GM23248 (cell line): ENCODE results near the gene PLBD1. TPM values are rescaled to one million over a fixed set of nuclear protein-coding genes. Genes with fewer than 3 reads are reported as not detected.

Experiments
- DNase-seq: peaks from one replicate; pipeline ENCODE4 v3.0.0-alpha.2; 2015
- H2AFZ ChIP-seq: fragments of 200-600 bp; sonication (generic); 2 replicates; pipeline ENCODE4 v1.6.1; 2016; ENCODE audit warnings: antibody characterized with exemption
- H3F3A ChIP-seq: fragments of 200-600 bp; sonication (generic); 2 replicates; pipeline ENCODE4 v1.6.1; 2016; ENCODE audit warnings: mild to moderate bottlenecking, antibody characterized with exemption, mixed run types; ENCODE audit not compliant: insufficient read depth
- H3K27ac ChIP-seq: fragments of 200-600 bp; sonication (generic); 2 replicates; pipeline ENCODE4 v1.5.1; 2016; ENCODE audit warnings: mild to moderate bottlenecking
- H3K27me3 ChIP-seq: fragments of 200-600 bp; sonication (generic); replicated peaks from 2 replicates; pipeline ENCODE4 v1.6.1; 2016; ENCODE audit warnings: mild to moderate bottlenecking; ENCODE audit not compliant: insufficient read depth
- H3K36me3 ChIP-seq: fragments of 200-600 bp; sonication (generic); 2 replicates; pipeline ENCODE4 v1.6.1; 2016; ENCODE audit warnings: low read depth, mild to moderate bottlenecking
- H3K4me1 ChIP-seq: fragments of 200-600 bp; sonication (generic); 2 replicates; pipeline ENCODE4 v1.6.1; 2016; ENCODE audit warnings: mild to moderate bottlenecking; ENCODE audit not compliant: insufficient read depth
- H3K4me2 ChIP-seq: fragments of 200-600 bp; sonication (generic); one replicate; pipeline ENCODE4 v1.6.1; 2016; ENCODE audit warnings: mild to moderate bottlenecking; ENCODE audit not compliant: unreplicated experiment
- H3K4me3 ChIP-seq: fragments of 200-600 bp; sonication (generic); 2 replicates; pipeline ENCODE4 v1.5.1; 2016; ENCODE audit warnings: mild to moderate bottlenecking
- H3K79me2 ChIP-seq: fragments of 200-600 bp; sonication (generic); 2 replicates; pipeline ENCODE4 v1.6.1; 2016; ENCODE audit warnings: mild to moderate bottlenecking; ENCODE audit not compliant: insufficient read depth
- H3K9ac ChIP-seq: fragments of 200-600 bp; sonication (generic); 2 replicates; pipeline ENCODE4 v1.6.1; 2016; ENCODE audit warnings: mild to moderate bottlenecking
- H3K9me2 ChIP-seq: fragments of 200-600 bp; sonication (generic); 2 replicates; pipeline ENCODE4 v1.6.1; 2016; ENCODE audit warnings: mixed run types, mild to moderate bottlenecking, moderate library complexity; ENCODE audit not compliant: insufficient read depth
- H3K9me3 ChIP-seq: fragments of 200-600 bp; sonication (generic); one replicate; pipeline ENCODE4 v1.6.1; 2017; ENCODE audit warnings: low read depth
- H4K20me1 ChIP-seq: fragments of 200-600 bp; sonication (generic); 2 replicates; pipeline ENCODE4 v1.6.0; 2016; ENCODE audit not compliant: insufficient read depth
- EZH2 ChIP-seq: fragments of 200-600 bp; sonication (generic); IDR thresholded peaks from 2 replicates; pipeline ENCODE4 v1.6.1; 2018; ENCODE audit warnings: antibody characterized with exemption, mild to moderate bottlenecking; ENCODE audit not compliant: insufficient read depth, poor library complexity, severe bottlenecking
- EZH2phosphoT487 ChIP-seq: fragments of 200-600 bp; sonication (generic); IDR thresholded peaks from 2 replicates; pipeline ENCODE4 v1.6.1; 2018; ENCODE audit warnings: antibody characterized with exemption, moderate library complexity, mild to moderate bottlenecking, low read depth; ENCODE audit not compliant: insufficient read depth
- WGBS, 2 experiments: methylation state at CpG; one replicate each; pipeline ENCODE4 v1.1.6; 2015 to 2017; ENCODE audit warnings: low lambda C conversion rate in 2 of 2, low coverage in 1 of 2; ENCODE audit errors: missing lambda C conversion rate in 2 of 2; 5-methylcytosine and 5-hydroxymethylcytosine counted together
- in situ Hi-C: fragments of 300-500 bp; cut with MboI; formaldehyde crosslinking; loops from 2 replicates; pipeline ENCODE4 v1.15.0; 2020
- polyA plus RNA-seq: library from polyadenylated mRNA; unstranded; fragments of >200 nt; fragmentation: Nextera tagmentation; extraction: Ambion mirVana; gene quantifications from 2 replicates; pipeline ENCODE4 v1.2.1, GENCODE V29; 2016
- total RNA-seq: library from RNA; depleted of rRNA; stranded (reverse); fragments of >200 nt; shearing (Covaris generic); gene quantifications from 2 replicates; pipeline ENCODE4 v1.2.3, GENCODE V29; 2014

PLBD1 gene
- total and polyA plus RNA-seq, 2 experiments from 2014 or later: 0.13 to 0.65 TPM

- H3K9me3 ChIP-seq: no peaks in the 10 kb centered on the region
- no peaks in the 10 kb centered on the region for H3K9me2 ChIP-seq
- no peaks in the 10 kb centered on the region for H3K4me1 ChIP-seq
- H3K4me2 ChIP-seq: no peak overlapping the region
- H3K27me3 ChIP-seq: peaks cover 6% of the 10 kb centered on the region; the same call in 1 of the 2 replicates
- 46 to 55% methylated on average over 6 of the region's 6 CpGs for WGBS, 2 experiments
- no peaks in the 10 kb centered on the region for H3K36me3 ChIP-seq
- no peaks in the 10 kb centered on the region for H4K20me1 ChIP-seq
- no peak overlapping the region for H3K27ac ChIP-seq
- no peaks in the 10 kb centered on the region for H3K79me2 ChIP-seq
- no peak overlapping the region for H3K4me3 ChIP-seq
- no peak overlapping the region for H3K9ac ChIP-seq
- H3F3A ChIP-seq: no peaks in the 10 kb centered on the region
- no peak for DNase-seq
- in situ Hi-C loops: no loop called here
- no peak overlapping the region for H2AFZ ChIP-seq
- TF ChIP-seq EZH2: no peak
- no peak for TF ChIP-seq EZH2phosphoT487
Measured at GRCh38 chr12:14560904-14561574, 6.6 kb downstream of the PLBD1 start.

GRCh38 chr12:14558473-14558959 is 9.2 kb downstream of the PLBD1 start:
- WGBS, 2 experiments: 35 to 40% methylated on average over 4 of the region's 4 CpGs
- Histone ChIP-seq H3K27me3 (no peaks in the 10 kb centered on the region; the same call in 1 of the 2 replicates), H3K4me1 (no peaks in the 10 kb centered on the region), H3K4me3 (no peak overlapping the region), H2AFZ (no peak overlapping the region), H3K36me3 (no peaks in the 10 kb centered on the region), H3K79me2 (no peaks in the 10 kb centered on the region), H3K9ac (no peak overlapping the region), H3K27ac (no peak overlapping the region), H4K20me1 (no peaks in the 10 kb centered on the region), H3K9me3 (no peaks in the 10 kb centered on the region), H3K9me2 (no peaks in the 10 kb centered on the region), H3F3A (no peaks in the 10 kb centered on the region), H3K4me2 (no peak overlapping the region)
- TF ChIP-seq EZH2 (no peak), EZH2phosphoT487 (no peak)
- in situ Hi-C loops: no loop called here
- no peak for DNase-seq

GRCh38 chr12:14557966-14558365 is 9.7 kb downstream of the PLBD1 start:
- no peak overlapping the region for H3K27ac ChIP-seq
- TF ChIP-seq EZH2 (no peak), EZH2phosphoT487 (no peak)
- H3K4me2 ChIP-seq: no peak overlapping the region
- no peak overlapping the region for H3K4me3 ChIP-seq
- no peaks in the 10 kb centered on the region for H3K9me2 ChIP-seq
- no peaks in the 10 kb centered on the region for H3K36me3 ChIP-seq
- in situ Hi-C loops: no loop called here
- no peak overlapping the region for H2AFZ ChIP-seq
- no peak for DNase-seq
- H3F3A ChIP-seq: no peaks in the 10 kb centered on the region
- no peaks in the 10 kb centered on the region for H4K20me1 ChIP-seq
- no peaks in the 10 kb centered on the region for H3K9me3 ChIP-seq
- H3K9ac ChIP-seq: no peak overlapping the region
- 67 to 69% methylated on average over 8 of the region's 8 CpGs for WGBS, 2 experiments
- no peaks in the 10 kb centered on the region for H3K79me2 ChIP-seq
- H3K27me3 ChIP-seq: no peaks in the 10 kb centered on the region; the same call in 1 of the 2 replicates
- H3K4me1 ChIP-seq: no peaks in the 10 kb centered on the region

GRCh38 chr12:14554281-14555007 is 13.2 kb downstream of the PLBD1 start:
- no peak for TF ChIP-seq EZH2
- no peak for TF ChIP-seq EZH2phosphoT487
- in situ Hi-C loops: no loop called here
- Histone ChIP-seq H4K20me1 (no peaks in the 10 kb centered on the region), H3F3A (no peaks in the 10 kb centered on the region), H3K9me3 (no peaks in the 10 kb centered on the region), H3K4me2 (no peak overlapping the region), H3K9ac (no peak overlapping the region), H3K27ac (no peak overlapping the region), H3K79me2 (no peaks in the 10 kb centered on the region), H2AFZ (no peak overlapping the region), H3K4me3 (no peak overlapping the region), H3K4me1 (no peaks in the 10 kb centered on the region), H3K9me2 (no peaks in the 10 kb centered on the region), H3K27me3 (no peaks in the 10 kb centered on the region), H3K36me3 (no peaks in the 10 kb centered on the region)
- 8 to 10% methylated on average over 9 of the region's 9 CpGs for WGBS, 2 experiments
- DNase-seq: peak; percentile 10
